ENCODE results near the gene REM1. TPM values are rescaled to one million over a fixed set of nuclear protein-coding genes. Genes with fewer than 3 reads are reported as not detected.
"Not testable (repeated sequence)": the region's sequence is repeated elsewhere in the genome, so short reads cannot be mapped to it uniquely, and the experiment has no call there.

REM1 gene, protein sequence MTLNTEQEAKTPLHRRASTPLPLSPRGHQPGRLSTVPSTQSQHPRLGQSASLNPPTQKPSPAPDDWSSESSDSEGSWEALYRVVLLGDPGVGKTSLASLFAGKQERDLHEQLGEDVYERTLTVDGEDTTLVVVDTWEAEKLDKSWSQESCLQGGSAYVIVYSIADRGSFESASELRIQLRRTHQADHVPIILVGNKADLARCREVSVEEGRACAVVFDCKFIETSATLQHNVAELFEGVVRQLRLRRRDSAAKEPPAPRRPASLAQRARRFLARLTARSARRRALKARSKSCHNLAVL
- total RNA-seq: under 1 TPM; 0.32 to 0.44 TPM

- intact Hi-C loops (cut with DNase I): no loop called here
- Histone ChIP-seq H3K4me1 (no peaks in the 10 kb centered on the region), H3K36me3 (no peaks in the 10 kb centered on the region), H3K9me3 (no peaks in the 10 kb centered on the region), H3K27ac (no peak within 1 kb of the TSS), H3K4me3 (peak within 1 kb of the TSS; percentile 25), H3K27me3 (no peaks in the 10 kb centered on the region), H3K9ac (ENCODE audit: low read depth in 2 of 2, low read length in 2 of 2) (peak within 1 kb of the TSS in 1 of 2 donors; percentile 51)
- TF ChIP-seq CTCF (IDR thresholded peaks at IDR 0.05): no peak
- DNase-seq: peak; percentile 40
Observed at GRCh38 chr20:31474758-31475427, at the start of gene REM1, which contains the start of gene DEFB124. Gene REM1, plus strand, starts transcription at chr20:31475288. Its CDS starts 1,158 bp downstream, at chr20:31476446. Gene DEFB124, minus strand, starts transcription at chr20:31475127. Its CDS starts 2,114 bp downstream, at chr20:31473013.

DNA sequence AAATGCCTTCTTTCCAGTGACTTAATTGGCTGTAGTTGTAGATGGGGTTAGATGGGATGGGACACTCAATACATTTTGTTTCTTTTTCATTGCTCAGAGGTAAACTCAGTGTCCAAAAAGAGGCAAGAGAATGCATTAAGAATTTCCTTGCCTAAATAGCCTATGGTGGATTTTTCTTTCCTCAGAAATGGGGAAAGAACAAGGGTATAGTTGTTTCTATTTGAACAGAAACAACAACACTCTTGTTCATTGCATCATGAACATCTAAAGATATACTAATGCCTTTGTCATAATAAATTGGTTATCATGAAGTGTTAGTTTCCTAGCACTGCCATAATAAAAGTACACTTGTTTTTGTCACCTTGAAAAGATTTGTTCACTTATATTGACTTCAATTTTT lies 49.3 kb upstream of the REM1 start:
- Histone ChIP-seq H3K27ac (no peak overlapping the region), H3K9me3 (no peaks in the 10 kb centered on the region), H3K4me1 (no peaks in the 10 kb centered on the region), H3K36me3 (no peaks in the 10 kb centered on the region), H3K27me3 (no peaks in the 10 kb centered on the region), H3K4me3 (no peak overlapping the region), H3K9ac (ENCODE audit: low read depth in 2 of 2, low read length in 2 of 2) (no peak overlapping the region)
- DNase-seq: no peak
- intact Hi-C loops (cut with DNase I): no loop called here
- no peak for TF ChIP-seq CTCF (IDR thresholded peaks at IDR 0.05)

DNA sequence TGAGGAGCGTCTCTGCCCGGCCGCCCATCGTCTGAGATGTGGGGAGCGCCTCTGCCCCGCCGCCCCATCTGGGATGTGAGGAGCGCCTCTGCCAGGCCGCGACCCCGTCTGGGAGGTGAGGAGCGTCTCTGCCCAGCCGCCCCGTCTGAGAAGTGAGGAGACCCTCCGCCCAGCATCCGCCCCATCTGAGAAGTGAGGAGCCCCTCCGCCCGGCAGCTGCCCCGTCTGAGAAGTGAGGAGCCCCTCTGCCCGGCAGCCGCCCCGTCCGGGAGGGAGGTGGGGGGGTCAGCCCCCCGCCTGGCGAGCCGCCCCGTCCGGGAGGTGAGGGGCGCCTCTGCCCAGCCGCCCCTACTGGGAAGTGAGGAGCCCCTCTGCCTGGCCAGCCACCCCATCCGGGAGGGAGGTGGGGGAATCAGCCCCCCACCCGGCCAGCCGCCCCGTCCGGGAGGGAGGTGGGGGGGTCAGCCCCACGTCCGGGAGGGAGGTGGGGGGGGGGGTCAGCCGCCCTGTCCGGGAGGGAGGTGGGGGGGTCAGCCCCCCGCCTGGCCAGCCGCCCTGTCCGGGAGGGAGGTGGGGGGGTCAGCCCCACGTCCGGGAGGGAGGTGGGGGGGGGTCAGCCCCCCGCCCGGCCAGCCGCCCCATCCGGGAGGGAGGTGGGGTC lies 48.1 kb upstream of the REM1 start:
- H3K4me1 ChIP-seq; DNase-seq; H3K9me3 ChIP-seq; intact Hi-C loops (cut with DNase I); H3K4me3 ChIP-seq; H3K27me3 ChIP-seq; H3K9ac ChIP-seq (ENCODE audit: low read depth in 2 of 2, low read length in 2 of 2); H3K36me3 ChIP-seq; H3K27ac ChIP-seq: not testable (repeated sequence)

DNA sequence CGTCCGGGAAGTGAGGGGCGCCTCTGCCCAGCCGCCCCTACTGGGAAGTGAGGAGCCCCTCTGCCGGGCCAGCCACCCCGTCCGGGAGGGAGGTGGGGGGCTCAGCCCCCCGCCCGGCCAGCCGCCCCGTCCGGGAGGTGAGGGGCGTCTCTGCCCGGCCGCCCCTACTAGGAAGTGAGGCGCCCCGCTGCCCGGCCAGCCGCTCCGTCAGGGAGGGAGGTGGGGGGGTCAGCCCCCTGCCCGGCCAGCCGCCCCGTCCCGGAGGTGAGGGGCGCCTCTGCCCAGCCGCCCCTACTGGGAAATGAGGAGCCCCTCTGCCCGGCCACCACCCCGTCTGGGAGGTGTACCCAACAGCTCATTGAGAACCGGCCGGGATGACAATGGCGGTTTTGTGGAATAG lies 47.5 kb upstream of the REM1 start:
- H3K4me1 ChIP-seq; H3K27ac ChIP-seq; H3K36me3 ChIP-seq; H3K9ac ChIP-seq (ENCODE audit: low read depth in 2 of 2, low read length in 2 of 2); H3K9me3 ChIP-seq; H3K27me3 ChIP-seq; intact Hi-C loops (cut with DNase I); H3K4me3 ChIP-seq; DNase-seq: not testable (repeated sequence)

- TF ChIP-seq CTCF (IDR thresholded peaks at IDR 0.05): no peak
- H3K36me3 ChIP-seq: no peaks in the 10 kb centered on the region
- intact Hi-C loops (cut with DNase I): no loop called here
- no peaks in the 10 kb centered on the region for H3K27me3 ChIP-seq
- H3K4me1 ChIP-seq: no peaks in the 10 kb centered on the region
- no peak overlapping the region for H3K27ac ChIP-seq
- no peak for DNase-seq
- H3K9me3 ChIP-seq: no peaks in the 10 kb centered on the region
- no peak overlapping the region for H3K4me3 ChIP-seq
- no peak overlapping the region for H3K9ac ChIP-seq (ENCODE audit: low read depth in 2 of 2, low read length in 2 of 2)
Observed at GRCh38 chr20:31430568-31431115, 44.4 kb upstream of the REM1 start.

- no peak within 1 kb of the TSS for H3K4me3 ChIP-seq
- no peak for DNase-seq
- H3K36me3 ChIP-seq: no peaks in the 10 kb centered on the region
- no peaks in the 10 kb centered on the region for H3K4me1 ChIP-seq
- no peak within 1 kb of the TSS for H3K27ac ChIP-seq
- H3K9ac ChIP-seq (ENCODE audit: low read depth in 2 of 2, low read length in 2 of 2): no peak within 1 kb of the TSS
- intact Hi-C loops (cut with DNase I): no loop called here
- no peaks in the 10 kb centered on the region for H3K27me3 ChIP-seq
- H3K9me3 ChIP-seq: no peaks in the 10 kb centered on the region
- no peak for TF ChIP-seq CTCF (IDR thresholded peaks at IDR 0.05)
Observed at GRCh38 chr20:31440012-31440659, 35.0 kb upstream of the REM1 start, which contains the start of gene DEFB123. Gene DEFB123, plus strand, starts transcription at chr20:31440632. Its CDS starts 67 bp downstream, at chr20:31440699.
